SK-N-SH (cell line): Measurements from ENCODE around the gene STK32C. TPM values are rescaled to one million over a fixed set of nuclear protein-coding genes. Genes with fewer than 3 reads are reported as not detected.

ENCODE experiments used
- CTCF ChIA-PET: fragments of 300-600, 350-600 bp; formaldehyde crosslinking; extraction: SDS; loops from one replicate; lab custom pipeline; 2021; lab: Yijun Ruan, JAX
- POLR2A ChIA-PET: fragments of 350-600 bp; sonication (Branson Sonifier 250); formaldehyde crosslinking; extraction: SDS; loops from one replicate; lab custom pipeline; 2020; ENCODE audit warnings: antibody characterized with exemption, inconsistent platforms; lab: Yijun Ruan, JAX
- DNase-seq: peaks from one replicate; pipeline ENCODE4 v3.0.0; 2012
- H2AFZ ChIP-seq: fragments of 200-600 bp; sonication (generic); 2 replicates; pipeline ENCODE4 v1.8.1; 2016; ENCODE audit warnings: antibody characterized with exemption, mild to moderate bottlenecking, low read depth
- H3F3A ChIP-seq: fragments of 200-600 bp; sonication (generic); replicated peaks from 2 replicates; pipeline ENCODE3; 2016; ENCODE audit warnings: antibody characterized with exemption, mild to moderate bottlenecking; ENCODE audit not compliant: insufficient read depth
- H3K27ac ChIP-seq, 2 experiments: fragments of 200-500 bp in 1 of 2; fragments of 200-600 bp in 1 of 2; sonication (Bioruptor generic) in 1 of 2; sonication (generic), shearing (Covaris generic) in 1 of 2; 2 replicates each; pipeline versions ENCODE4 v1.5.1 to v1.6.1; 2014 to 2016; ENCODE audit warnings: low read depth in 2 of 2, inconsistent platforms in 1 of 2, low read length in 1 of 2, mild to moderate bottlenecking in 1 of 2, mixed read lengths in 1 of 2
- H3K27me3 ChIP-seq: fragments of 200-600 bp; sonication (generic), shearing (Covaris generic); 2 replicates; pipeline ENCODE4 v1.6.1; 2016; ENCODE audit warnings: mixed run types; ENCODE audit not compliant: insufficient read depth
- H3K36me3 ChIP-seq, 2 experiments: fragments of 200-500 bp in 1 of 2; fragments of 200-600 bp in 1 of 2; sonication (Bioruptor generic) in 1 of 2; sonication (generic) in 1 of 2; replicated peaks in 1 of 2; 2 replicates each; pipeline versions ENCODE3 to v1.5.1; 2014 to 2016; ENCODE audit warnings: low read length in 1 of 2, mild to moderate bottlenecking in 1 of 2; ENCODE audit not compliant: insufficient read depth in 2 of 2, control insufficient read depth in 1 of 2
- H3K4me1 ChIP-seq, 2 experiments: fragments of 200-500 bp in 1 of 2; fragments of 200-600 bp in 1 of 2; sonication (Bioruptor generic) in 1 of 2; sonication (generic), shearing (Covaris generic) in 1 of 2; 2 replicates each; pipeline versions ENCODE4 v1.5.1 to v1.6.1; 2014 to 2016; ENCODE audit warnings: low read depth in 1 of 2, low read length in 1 of 2, mixed run types in 1 of 2; ENCODE audit not compliant: insufficient read depth in 2 of 2, control insufficient read depth in 1 of 2
- H3K4me2 ChIP-seq: fragments of 200-600 bp; sonication (generic), shearing (Covaris generic); 2 replicates; pipeline ENCODE4 v1.6.1; 2017; ENCODE audit warnings: mixed run types
- H3K4me3 ChIP-seq, 2 experiments: fragments of 200-500 bp in 1 of 2; fragments of 200-600 bp in 1 of 2; sonication (Bioruptor generic) in 1 of 2; sonication (generic), shearing (Covaris generic) in 1 of 2; 2 replicates each; pipeline versions ENCODE4 v1.5.1 to v1.8.1; 2014 to 2016; ENCODE audit warnings: low read depth in 2 of 2, inconsistent platforms in 1 of 2, low read length in 1 of 2, mild to moderate bottlenecking in 1 of 2, mixed read lengths in 1 of 2, moderate library complexity in 1 of 2
- H3K79me2 ChIP-seq: fragments of 200-600 bp; sonication (generic); 2 replicates; pipeline ENCODE4 v1.8.1; 2017; ENCODE audit warnings: mild to moderate bottlenecking; ENCODE audit not compliant: insufficient read depth
- H3K9ac ChIP-seq: fragments of 200-600 bp; sonication (generic); 2 replicates; pipeline ENCODE4 v1.6.1; 2017; ENCODE audit warnings: mixed run types
- H3K9me2 ChIP-seq: fragments of 200-600 bp; sonication (generic); 2 replicates; pipeline ENCODE4 v1.6.1; 2017; ENCODE audit warnings: mixed run types
- H3K9me3 ChIP-seq: fragments of 200-600 bp; sonication (generic); 2 replicates; pipeline ENCODE4 v1.6.1; 2017; ENCODE audit warnings: mixed run types, mild to moderate bottlenecking, moderate library complexity
- H4K20me1 ChIP-seq: fragments of 200-600 bp; sonication (generic); 2 replicates; pipeline ENCODE4 v1.6.1; 2017; ENCODE audit warnings: mild to moderate bottlenecking, mixed run types; ENCODE audit not compliant: insufficient read depth
- CHD2 ChIP-seq: fragments of 150-350 bp; IDR thresholded peaks from 2 replicates; pipeline ENCODE4 v1.6.1; 2018; ENCODE audit warnings: low read length; ENCODE audit not compliant: partially characterized antibody
- EP300 ChIP-seq, 2 experiments: IDR thresholded peaks; 2 replicates each; pipeline versions ENCODE4 v1.4.0 to v1.6.1; 2012; ENCODE audit warnings: borderline replicate concordance in 1 of 2, low read depth in 1 of 2, low read length in 1 of 2
- FOXM1 ChIP-seq: IDR thresholded peaks from 2 replicates; pipeline ENCODE4 v1.4.0; 2012; ENCODE audit warnings: low read depth, mild to moderate bottlenecking
- GATA2 ChIP-seq: sonication (generic); formaldehyde crosslinking; IDR thresholded peaks from 2 replicates; pipeline ENCODE4 v1.5.0; 2020; ENCODE audit warnings: mild to moderate bottlenecking, missing genetic modification reagents
- IRF3 ChIP-seq: fragments of 150-350 bp; IDR thresholded peaks from 2 replicates; pipeline ENCODE4 v1.6.1; 2016; ENCODE audit warnings: mild to moderate bottlenecking, low read depth, low read length
- JUND ChIP-seq: IDR thresholded peaks from 2 replicates; pipeline ENCODE4 v1.4.0; 2012
- MXI1 ChIP-seq: IDR thresholded peaks from 2 replicates; pipeline ENCODE4 v1.6.1; 2012; ENCODE audit warnings: mild to moderate bottlenecking, low read depth, low read length, improper control_type of control experiment
- NFIC ChIP-seq: IDR thresholded peaks from 2 replicates; pipeline ENCODE4 v1.4.0; 2012; ENCODE audit warnings: borderline replicate concordance
- RAD21 ChIP-seq: IDR thresholded peaks from 2 replicates; pipeline ENCODE4 v1.6.1; 2012; ENCODE audit warnings: mild to moderate bottlenecking, low read length
- RFX5 ChIP-seq: IDR thresholded peaks from 2 replicates; pipeline ENCODE4 v1.6.1; 2012; ENCODE audit warnings: mild to moderate bottlenecking, improper control_type of control experiment, low read length
- RXRA ChIP-seq: IDR thresholded peaks from 2 replicates; pipeline ENCODE4 v1.4.0; 2012; ENCODE audit warnings: low read depth, mild to moderate bottlenecking, borderline replicate concordance
- SMC3 ChIP-seq: IDR thresholded peaks from 2 replicates; pipeline ENCODE4 v1.6.1; 2012; ENCODE audit warnings: low read depth, low read length, improper control_type of control experiment
- TCF12 ChIP-seq: IDR thresholded peaks from 2 replicates; pipeline ENCODE4 v1.4.0; 2012
- USF2 ChIP-seq: fragments of 150-350 bp; IDR thresholded peaks from 2 replicates; pipeline ENCODE4 v1.6.1; 2017; ENCODE audit warnings: antibody characterized with exemption, low read length, low read depth, borderline replicate concordance
- YY1 ChIP-seq: IDR thresholded peaks from 2 replicates; pipeline ENCODE4 v1.4.0; 2012; ENCODE audit warnings: low read depth, mild to moderate bottlenecking
- WGBS: methylation state at CpG from one replicate; pipeline ENCODE4 v1.1.6; 2017; ENCODE audit warnings: low lambda C conversion rate; 5-methylcytosine and 5-hydroxymethylcytosine counted together
- polyA plus RNA-seq, 3 experiments: library from polyadenylated mRNA; depleted of rRNA; stranded (reverse); fragments of >200 nt; gene quantifications; 2 replicates each; pipeline ENCODE4 v1.2.3, GENCODE V29; 2012
- TF ChIP-seq, protein P1 (sequence below): IDR thresholded peaks from 2 replicates; pipeline ENCODE4 v1.4.0; 2012; ENCODE audit warnings: low read depth, borderline replicate concordance
- TF ChIP-seq, protein P2 (sequence below): IDR thresholded peaks from 2 replicates; pipeline ENCODE4 v1.6.1; 2012; ENCODE audit warnings: mild to moderate bottlenecking, low read depth, low read length, moderate library complexity

STK32C gene
- polyA plus RNA-seq, 1 of the 3 experiments (the other 2 are of a cell fraction) = 27.8 TPM

DNA sequence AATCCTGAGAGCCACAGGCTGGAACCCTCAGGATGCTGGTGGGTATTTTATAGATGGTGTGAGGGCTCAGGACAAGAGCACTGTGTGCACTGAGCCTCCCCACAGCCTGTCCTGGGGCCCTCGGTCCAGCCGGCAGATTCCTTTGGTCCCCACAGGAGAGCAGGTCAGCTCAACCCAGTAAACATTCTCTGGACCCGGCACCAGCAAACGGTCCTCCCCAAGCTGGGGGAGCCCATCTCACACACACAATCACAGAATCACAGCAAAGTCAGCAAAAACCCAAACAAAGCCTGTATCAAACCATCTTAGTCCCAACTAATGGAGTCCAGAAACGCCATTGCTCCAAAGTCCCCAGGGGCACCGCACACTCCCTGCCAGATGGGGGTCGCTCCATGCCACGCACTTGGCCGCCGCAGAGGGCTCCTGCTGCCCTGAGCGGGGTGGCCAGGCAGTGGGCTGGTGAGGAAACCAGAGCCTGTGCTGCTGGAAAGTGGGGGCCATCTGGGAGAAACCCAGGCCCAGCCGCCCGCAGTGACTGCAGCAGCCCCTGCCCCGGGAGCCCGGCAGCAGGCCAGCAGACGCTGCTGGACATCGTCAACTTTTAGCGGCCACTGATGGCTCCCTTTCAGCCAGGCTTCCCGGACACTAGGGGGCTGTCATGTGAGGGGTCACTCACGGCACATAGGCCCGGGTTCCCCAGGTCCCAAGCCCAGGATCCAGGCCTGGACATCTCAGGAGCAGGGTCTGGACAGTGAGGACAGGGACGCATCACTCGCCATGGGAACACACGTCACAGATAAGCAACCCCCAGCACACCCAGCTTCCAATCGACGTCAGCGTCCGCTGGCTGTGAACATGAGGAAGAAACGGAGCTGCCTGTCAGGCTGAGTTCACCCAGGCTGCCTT is 68.4 kb downstream of the STK32C start:
- H3K9me3 ChIP-seq = no peaks in the 10 kb centered on the region
- peaks cover 0 to 75% of the 10 kb centered on the region in 2 experiments; a peak in 1 of 4 replicates for H3K4me1 ChIP-seq
- H3K27ac ChIP-seq = peak overlapping the region in 1 of 2 experiments; percentile 99; a peak in 2 of 4 replicates
- no peak overlapping the region for H2AFZ ChIP-seq
- ChIA-PET CTCF (interaction anchor here (0.7 to 3.2 kb wide), 10 partner anchors 16 to 120 kb away, joined by 3 to 24 read pairs (median 4); no protein-coding TSS in a partner anchor), POLR2A (interaction anchor here (1.0 kb wide), 1 partner anchor 54 kb away, joined by 5 read pairs; no protein-coding TSS in a partner anchor)
- no peaks in the 10 kb centered on the region for H3F3A ChIP-seq
- DNase-seq = peak; percentile 91
- H4K20me1 ChIP-seq = no peaks in the 10 kb centered on the region
- no peak for TF ChIP-seq NFIC
- TF ChIP-seq YY1 = no peak
- peak; percentile 80 for TF ChIP-seq GATA2
- TF ChIP-seq EP300 (IDR thresholded peaks at IDR 0.05; ENCODE audit: borderline replicate concordance in 1 of 2, low read depth in 1 of 2, low read length in 1 of 2) = peak in 1 of 2 experiments; percentile 78; a peak in 2 of 4 replicates
- TF ChIP-seq IRF3 = no peak
- peak; percentile 74; the same call in 1 of the 2 replicates for TF ChIP-seq MXI1
- peak; percentile 60 for TF ChIP-seq RAD21
- TF ChIP-seq TCF12 = no peak
- peak; percentile 76 for TF ChIP-seq RFX5
- no peak for TF ChIP-seq JUND
- peak; percentile 60 for TF ChIP-seq CHD2
- peak; percentile 45; the same call in 1 of the 2 replicates for TF ChIP-seq SMC3
- no peak overlapping the region for H3K9ac ChIP-seq
- no peaks in the 10 kb centered on the region for H3K79me2 ChIP-seq
- H3K36me3 ChIP-seq = no peaks in the 10 kb centered on the region
- H3K27me3 ChIP-seq = no peaks in the 10 kb centered on the region
- WGBS = 66% methylated on average over 20 of the region's 29 CpGs
- peak overlapping the region in 1 of 2 experiments; percentile 2; a peak in 1 of 4 replicates for H3K4me3 ChIP-seq
- no peaks in the 10 kb centered on the region for H3K9me2 ChIP-seq
- no peak overlapping the region for H3K4me2 ChIP-seq

DNA sequence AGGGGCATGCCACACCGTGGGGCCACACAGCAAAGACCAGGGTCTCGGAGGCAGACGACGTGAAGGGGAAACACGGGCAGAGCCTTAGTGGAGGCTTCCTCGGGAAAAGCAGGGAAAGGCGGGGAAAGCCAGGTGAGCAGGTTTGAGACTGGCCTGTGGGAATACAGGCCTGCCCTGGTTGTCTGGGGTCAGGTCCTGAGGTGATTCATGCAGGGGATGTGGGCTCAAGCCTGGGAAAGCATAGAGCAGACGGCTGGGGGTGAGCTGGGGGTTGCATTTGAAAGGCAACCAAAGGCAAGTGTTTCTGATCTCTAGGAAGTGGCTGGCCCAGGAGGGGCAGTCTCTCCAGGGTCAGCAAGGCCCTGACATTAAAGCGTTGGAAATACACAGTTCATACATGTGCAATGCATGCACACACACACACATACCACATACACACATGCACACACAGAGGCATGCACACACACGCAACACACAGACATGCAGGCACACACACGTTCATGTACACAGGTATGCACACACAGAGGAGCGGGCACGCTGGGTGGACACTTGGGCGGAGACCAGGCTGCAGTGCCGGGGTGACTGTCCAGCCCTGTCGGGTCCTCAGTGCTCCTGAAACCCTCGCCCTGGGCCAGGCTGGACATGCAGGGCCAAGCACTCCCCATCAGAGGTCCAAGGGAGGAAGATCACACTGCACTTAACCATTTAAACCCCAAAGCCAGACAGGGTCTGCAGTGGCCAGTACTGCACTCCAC is 69.2 kb downstream of the STK32C start:
- H3K27me3 ChIP-seq = no peaks in the 10 kb centered on the region
- H2AFZ ChIP-seq = no peak overlapping the region
- no peaks in the 10 kb centered on the region for H4K20me1 ChIP-seq
- no peaks in the 10 kb centered on the region for H3K9me3 ChIP-seq
- H3K9ac ChIP-seq = no peak overlapping the region
- no peak for DNase-seq
- ChIA-PET CTCF (interaction anchor here (1.4 to 3.2 kb wide), 7 partner anchors 13 to 122 kb away, joined by 3 to 24 read pairs (median 6); no protein-coding TSS in a partner anchor), POLR2A (interaction anchor here (1.1 kb wide), 1 partner anchor 56 kb away, joined by 4 read pairs; no protein-coding TSS in a partner anchor)
- H3K27ac ChIP-seq = peak overlapping the region in 1 of 2 experiments; percentile 99; a peak in 2 of 4 replicates
- H3K4me1 ChIP-seq = peaks cover 0 to 67% of the 10 kb centered on the region in 2 experiments; a peak in 1 of 4 replicates
- no peaks in the 10 kb centered on the region for H3F3A ChIP-seq
- no peak overlapping the region for H3K4me2 ChIP-seq
- 81% methylated on average over 12 of the region's 17 CpGs for WGBS
- TF ChIP-seq GATA2 (no peak), FOXM1 (no peak), USF2 (no peak), RFX5 (no peak), EP300 (IDR thresholded peaks at IDR 0.05; ENCODE audit: borderline replicate concordance in 1 of 2, low read depth in 1 of 2, low read length in 1 of 2) (no peak), TCF12 (no peak), RXRA (no peak)
- TF ChIP-seq, protein P1, sequence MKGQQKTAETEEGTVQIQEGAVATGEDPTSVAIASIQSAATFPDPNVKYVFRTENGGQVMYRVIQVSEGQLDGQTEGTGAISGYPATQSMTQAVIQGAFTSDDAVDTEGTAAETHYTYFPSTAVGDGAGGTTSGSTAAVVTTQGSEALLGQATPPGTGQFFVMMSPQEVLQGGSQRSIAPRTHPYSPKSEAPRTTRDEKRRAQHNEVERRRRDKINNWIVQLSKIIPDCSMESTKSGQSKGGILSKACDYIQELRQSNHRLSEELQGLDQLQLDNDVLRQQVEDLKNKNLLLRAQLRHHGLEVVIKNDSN = no peak
- TF ChIP-seq, protein P2, sequence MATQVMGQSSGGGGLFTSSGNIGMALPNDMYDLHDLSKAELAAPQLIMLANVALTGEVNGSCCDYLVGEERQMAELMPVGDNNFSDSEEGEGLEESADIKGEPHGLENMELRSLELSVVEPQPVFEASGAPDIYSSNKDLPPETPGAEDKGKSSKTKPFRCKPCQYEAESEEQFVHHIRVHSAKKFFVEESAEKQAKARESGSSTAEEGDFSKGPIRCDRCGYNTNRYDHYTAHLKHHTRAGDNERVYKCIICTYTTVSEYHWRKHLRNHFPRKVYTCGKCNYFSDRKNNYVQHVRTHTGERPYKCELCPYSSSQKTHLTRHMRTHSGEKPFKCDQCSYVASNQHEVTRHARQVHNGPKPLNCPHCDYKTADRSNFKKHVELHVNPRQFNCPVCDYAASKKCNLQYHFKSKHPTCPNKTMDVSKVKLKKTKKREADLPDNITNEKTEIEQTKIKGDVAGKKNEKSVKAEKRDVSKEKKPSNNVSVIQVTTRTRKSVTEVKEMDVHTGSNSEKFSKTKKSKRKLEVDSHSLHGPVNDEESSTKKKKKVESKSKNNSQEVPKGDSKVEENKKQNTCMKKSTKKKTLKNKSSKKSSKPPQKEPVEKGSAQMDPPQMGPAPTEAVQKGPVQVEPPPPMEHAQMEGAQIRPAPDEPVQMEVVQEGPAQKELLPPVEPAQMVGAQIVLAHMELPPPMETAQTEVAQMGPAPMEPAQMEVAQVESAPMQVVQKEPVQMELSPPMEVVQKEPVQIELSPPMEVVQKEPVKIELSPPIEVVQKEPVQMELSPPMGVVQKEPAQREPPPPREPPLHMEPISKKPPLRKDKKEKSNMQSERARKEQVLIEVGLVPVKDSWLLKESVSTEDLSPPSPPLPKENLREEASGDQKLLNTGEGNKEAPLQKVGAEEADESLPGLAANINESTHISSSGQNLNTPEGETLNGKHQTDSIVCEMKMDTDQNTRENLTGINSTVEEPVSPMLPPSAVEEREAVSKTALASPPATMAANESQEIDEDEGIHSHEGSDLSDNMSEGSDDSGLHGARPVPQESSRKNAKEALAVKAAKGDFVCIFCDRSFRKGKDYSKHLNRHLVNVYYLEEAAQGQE = no peak
- H3K4me3 ChIP-seq = peak overlapping the region in 1 of 2 experiments; percentile 2; a peak in 1 of 4 replicates
- H3K9me2 ChIP-seq = no peaks in the 10 kb centered on the region
- no peaks in the 10 kb centered on the region for H3K79me2 ChIP-seq
- no peaks in the 10 kb centered on the region for H3K36me3 ChIP-seq
